Gastroesophageal sphincter (tissue), 3 donors: ENCODE data around the gene TAB3.

Source experiments
- POLR2A ChIP-seq, 2 donors: fragments of 450-650 bp; IDR thresholded peaks; one replicate each; pipeline ENCODE4 v1.6.1; 2017; ENCODE audit warnings: antibody characterized with exemption in 2 of 2, mild to moderate bottlenecking in 2 of 2, moderate library complexity in 1 of 2
- POLR2AphosphoS5 ChIP-seq: sonication (generic); formaldehyde crosslinking; IDR thresholded peaks from one replicate; pipeline ENCODE4 v1.6.1; 2017; ENCODE audit warnings: antibody characterized with exemption
- TF ChIP-seq, protein P1 (sequence below), 4 experiments: fragments of 200-600 bp in 2 of 4; fragments of 450-650 bp in 2 of 4; sonication (generic) in 1 of 4; IDR thresholded peaks; one replicate each; pipeline ENCODE4 v1.5.1; 2017 to 2019; ENCODE audit warnings: antibody characterized with exemption in 4 of 4, mild to moderate bottlenecking in 2 of 4, moderate library complexity in 2 of 4

DNA sequence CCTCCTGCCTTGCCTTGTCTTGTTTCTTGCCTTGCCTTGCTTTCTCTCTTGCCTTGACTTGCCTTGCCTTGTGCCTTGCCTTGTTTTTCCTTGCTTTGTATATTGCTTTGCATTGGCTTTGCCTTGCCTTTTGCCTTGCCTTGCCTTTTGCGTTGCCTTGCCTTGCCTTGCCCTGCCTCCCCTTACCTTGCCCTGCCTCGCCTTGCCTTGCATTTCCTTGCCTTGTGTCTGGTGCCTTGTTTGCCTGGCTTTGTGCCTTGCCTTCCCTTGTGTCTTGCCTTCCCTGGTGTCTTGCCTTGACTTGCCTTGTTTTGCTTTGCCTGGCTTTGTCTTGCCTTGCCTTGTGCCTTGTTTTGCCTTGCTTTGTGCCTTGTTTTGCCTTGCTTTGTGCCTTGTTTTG is 89.7 kb downstream of the TAB3 start:
- TF ChIP-seq, protein P1, sequence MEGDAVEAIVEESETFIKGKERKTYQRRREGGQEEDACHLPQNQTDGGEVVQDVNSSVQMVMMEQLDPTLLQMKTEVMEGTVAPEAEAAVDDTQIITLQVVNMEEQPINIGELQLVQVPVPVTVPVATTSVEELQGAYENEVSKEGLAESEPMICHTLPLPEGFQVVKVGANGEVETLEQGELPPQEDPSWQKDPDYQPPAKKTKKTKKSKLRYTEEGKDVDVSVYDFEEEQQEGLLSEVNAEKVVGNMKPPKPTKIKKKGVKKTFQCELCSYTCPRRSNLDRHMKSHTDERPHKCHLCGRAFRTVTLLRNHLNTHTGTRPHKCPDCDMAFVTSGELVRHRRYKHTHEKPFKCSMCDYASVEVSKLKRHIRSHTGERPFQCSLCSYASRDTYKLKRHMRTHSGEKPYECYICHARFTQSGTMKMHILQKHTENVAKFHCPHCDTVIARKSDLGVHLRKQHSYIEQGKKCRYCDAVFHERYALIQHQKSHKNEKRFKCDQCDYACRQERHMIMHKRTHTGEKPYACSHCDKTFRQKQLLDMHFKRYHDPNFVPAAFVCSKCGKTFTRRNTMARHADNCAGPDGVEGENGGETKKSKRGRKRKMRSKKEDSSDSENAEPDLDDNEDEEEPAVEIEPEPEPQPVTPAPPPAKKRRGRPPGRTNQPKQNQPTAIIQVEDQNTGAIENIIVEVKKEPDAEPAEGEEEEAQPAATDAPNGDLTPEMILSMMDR (IDR thresholded peaks at IDR 0.05): no peak
- no peak for TF ChIP-seq POLR2AphosphoS5
- TF ChIP-seq POLR2A (IDR thresholded peaks at IDR 0.05): no peak
